Stimulated activated CD8-positive, alpha-beta memory T cell treated with anti-CD3 and anti-CD28 coated beads, Interleukin-15, amount 100 ng/mL, for 1 hour (primary cell): ENCODE measurements around the gene TBL1X.

ENCODE experiments used
- DNase-seq: peaks from one replicate; pipeline ENCODE4 v3.0.0-alpha.2; 2020; ENCODE audit warnings: low read depth

The TBL1X gene

GRCh38 chrX:9628779-9629493 lies 164.1 kb downstream of the TBL1X start:
- no peak for DNase-seq

GRCh38 chrX:9634551-9634950 lies 169.7 kb downstream of the TBL1X start:
- DNase-seq: no peak

GRCh38 chrX:9635368-9635767 lies 170.5 kb downstream of the TBL1X start:
- no peak for DNase-seq

GRCh38 chrX:9635803-9636202 lies 170.9 kb downstream of the TBL1X start:
- DNase-seq: no peak

- DNase-seq: no peak
Observed at GRCh38 chrX:9638871-9639270, 174.0 kb downstream of the TBL1X start.

GRCh38 chrX:9642270-9642995 lies 177.6 kb downstream of the TBL1X start:
- DNase-seq: no peak

GRCh38 chrX:9643807-9644206 lies 178.9 kb downstream of the TBL1X start:
- DNase-seq: no peak

GRCh38 chrX:9644335-9644734 lies 179.5 kb downstream of the TBL1X start:
- no peak for DNase-seq

GRCh38 chrX:9646471-9647224 lies 181.8 kb downstream of the TBL1X start:
- DNase-seq: no peak

GRCh38 chrX:9647431-9647830 lies 182.6 kb downstream of the TBL1X start:
- no peak for DNase-seq

GRCh38 chrX:9650091-9650490 lies 185.2 kb downstream of the TBL1X start:
- no peak for DNase-seq

GRCh38 chrX:9651737-9652136 lies 186.9 kb downstream of the TBL1X start:
- DNase-seq: no peak

GRCh38 chrX:9654929-9655328 lies 190.1 kb downstream of the TBL1X start:
- DNase-seq: no peak

GRCh38 chrX:9656277-9656676 lies 191.4 kb downstream of the TBL1X start:
- no peak for DNase-seq

- DNase-seq: no peak
Observed at GRCh38 chrX:9656871-9657270, 192.0 kb downstream of the TBL1X start.

GRCh38 chrX:9657590-9658256 lies 192.9 kb downstream of the TBL1X start:
- DNase-seq: no peak

- DNase-seq: no peak
Observed at GRCh38 chrX:9658409-9658808, 193.6 kb downstream of the TBL1X start.

- DNase-seq: no peak
Observed at GRCh38 chrX:9659571-9660195, 194.8 kb downstream of the TBL1X start.

- DNase-seq: no peak
Observed at GRCh38 chrX:9662148-9662547, 197.3 kb downstream of the TBL1X start.

- no peak for DNase-seq
Observed at GRCh38 chrX:9663216-9663615, 198.4 kb downstream of the TBL1X start.

GRCh38 chrX:9664224-9664623 lies 199.4 kb downstream of the TBL1X start:
- no peak for DNase-seq

GRCh38 chrX:9665113-9665512 lies 200.3 kb downstream of the TBL1X start:
- DNase-seq: no peak
